HG03097 (cell line): ENCODE measurements around the gene DNAJC18.
"Not testable (repeated sequence)": the region's sequence is repeated elsewhere in the genome, so short reads cannot be mapped to it uniquely, and the experiment has no call there.

Experiments used
- ATAC-seq: cut with Tn5 transposase; IDR thresholded peaks from one replicate; pipeline ENCODE4 v1.9.1; 2021; ENCODE audit not compliant: unreplicated experiment, low FRiP score

Gene DNAJC18

DNA sequence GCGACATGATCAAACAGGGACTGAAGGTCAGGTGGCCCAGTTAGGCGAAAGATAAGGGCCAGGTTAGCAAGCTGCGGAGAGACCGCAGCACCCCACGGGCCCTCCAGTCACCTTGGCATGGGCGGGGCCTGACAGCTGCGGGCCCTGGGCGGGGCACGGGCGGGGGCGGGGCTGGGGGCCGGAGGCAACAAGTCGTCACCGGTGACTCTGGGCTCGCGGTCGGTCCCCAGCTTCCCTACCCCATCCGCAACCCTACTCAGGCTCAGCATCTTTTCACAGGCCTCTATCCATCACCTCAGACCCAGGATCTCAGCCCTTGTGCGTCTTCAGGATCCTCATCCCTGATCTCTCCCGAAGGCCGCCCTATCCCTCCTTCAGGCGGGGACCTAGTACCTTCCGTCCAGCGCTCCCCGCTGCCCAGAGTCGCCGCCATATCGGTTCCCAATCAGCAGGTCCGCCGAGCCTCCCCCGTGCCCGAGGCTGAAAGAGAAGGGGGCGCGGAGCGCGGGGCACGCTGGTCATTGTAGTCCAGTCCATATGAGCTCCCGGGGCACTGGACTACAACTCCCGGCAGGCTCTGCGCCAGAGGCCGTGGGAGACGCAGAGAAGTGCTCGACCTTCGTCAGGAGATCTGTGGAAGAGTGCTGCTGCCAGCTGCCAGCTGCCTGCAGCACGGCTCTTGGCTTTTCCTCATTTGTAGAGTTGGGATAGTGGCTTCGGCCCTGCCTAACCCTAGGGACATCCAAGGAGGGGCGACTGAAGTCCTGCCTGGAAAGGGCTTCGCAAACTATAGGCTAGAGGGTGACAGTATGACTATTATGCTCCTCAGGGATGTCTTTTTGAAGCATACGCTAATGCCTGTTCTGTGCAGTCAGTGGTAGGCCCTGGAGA is at the start of gene DNAJC18:
Gene DNAJC18, minus strand, starts transcription at position 513 of the 891 bp plus-strand sequence. Its CDS starts 80 bp downstream, at position 433.
- peak; percentile 82 for ATAC-seq

- no peak for ATAC-seq
Measured at GRCh38 chr5:139488260-139488659, 48.9 kb upstream of the DNAJC18 start.

GRCh38 chr5:139486201-139486600 is 46.9 kb upstream of the DNAJC18 start:
- ATAC-seq: no peak

GRCh38 chr5:139482890-139483208 is 43.5 kb upstream of the DNAJC18 start:
- not testable (repeated sequence) for ATAC-seq

- no peak for ATAC-seq
Measured at GRCh38 chr5:139482050-139482889, 42.9 kb upstream of the DNAJC18 start, which contains the start of gene STING1. Gene STING1, minus strand, starts transcription at chr5:139482758. Its CDS starts 1,054 bp downstream, at chr5:139481704.

DNA sequence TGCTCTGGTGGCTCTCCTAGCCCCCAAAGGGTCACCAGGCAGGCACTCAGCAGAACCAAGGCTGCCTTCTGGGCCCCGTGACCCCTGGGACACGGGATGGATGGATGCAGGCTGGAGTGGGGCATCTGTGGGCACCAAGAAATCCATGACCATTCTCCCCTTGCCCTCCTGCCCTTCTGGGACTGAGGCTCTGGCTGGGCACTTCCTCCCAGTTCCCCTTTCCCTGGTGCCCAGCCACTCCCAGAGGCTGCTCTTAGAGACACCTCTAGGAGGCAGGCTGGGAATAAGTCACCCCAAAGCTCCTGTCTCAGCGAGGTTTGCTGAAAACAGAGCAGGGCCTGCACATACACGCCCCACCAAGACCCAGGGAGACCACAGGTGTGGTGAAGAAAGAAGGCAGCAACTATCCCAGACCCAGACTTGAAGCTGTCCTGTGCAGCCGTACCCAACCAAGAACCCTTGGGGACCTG is 42.3 kb upstream of the DNAJC18 start:
- no peak for ATAC-seq

- ATAC-seq: no peak
Measured at GRCh38 chr5:139481122-139481533, 41.8 kb upstream of the DNAJC18 start.

GRCh38 chr5:139479729-139480128 is 40.4 kb upstream of the DNAJC18 start:
- ATAC-seq: not testable (repeated sequence)

GRCh38 chr5:139478657-139479423 is 39.5 kb upstream of the DNAJC18 start:
- not testable (repeated sequence) for ATAC-seq

DNA sequence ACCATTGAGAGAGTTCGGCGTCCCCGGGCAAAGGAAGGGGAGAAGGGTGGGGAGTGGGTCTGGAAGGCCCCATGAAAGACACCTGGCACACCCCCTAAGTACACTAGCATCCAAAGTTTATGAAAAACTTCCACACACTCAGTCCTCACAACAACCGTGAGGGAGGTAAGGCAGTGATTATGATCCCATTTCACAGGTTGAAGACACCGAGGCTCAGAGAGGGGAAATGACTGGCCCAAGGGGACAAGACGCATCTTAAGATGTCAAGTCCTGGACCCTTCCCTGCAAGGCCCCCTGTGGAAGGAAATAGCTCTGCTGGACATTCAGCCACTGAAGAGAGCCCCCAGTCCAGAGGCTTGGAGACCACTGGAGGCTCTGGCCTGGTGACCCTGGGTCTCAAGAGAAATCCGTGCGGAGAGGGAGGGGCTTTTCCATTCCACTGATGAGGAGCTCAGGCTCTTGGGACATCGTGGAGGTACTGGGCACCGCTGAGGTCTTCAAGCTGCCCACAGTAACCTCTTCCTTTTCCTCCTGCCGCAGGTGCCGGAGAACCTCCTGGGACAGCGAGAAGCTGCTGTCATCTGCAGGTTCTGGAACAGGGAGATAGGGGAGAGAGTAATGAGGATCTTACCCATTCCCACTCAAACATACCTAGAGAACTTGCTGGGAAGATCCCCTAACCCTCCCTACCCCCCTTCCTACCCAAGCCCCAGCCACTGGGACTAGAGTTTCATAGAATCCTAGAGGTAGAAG is 36.7 kb upstream of the DNAJC18 start:
- no peak for ATAC-seq

DNA sequence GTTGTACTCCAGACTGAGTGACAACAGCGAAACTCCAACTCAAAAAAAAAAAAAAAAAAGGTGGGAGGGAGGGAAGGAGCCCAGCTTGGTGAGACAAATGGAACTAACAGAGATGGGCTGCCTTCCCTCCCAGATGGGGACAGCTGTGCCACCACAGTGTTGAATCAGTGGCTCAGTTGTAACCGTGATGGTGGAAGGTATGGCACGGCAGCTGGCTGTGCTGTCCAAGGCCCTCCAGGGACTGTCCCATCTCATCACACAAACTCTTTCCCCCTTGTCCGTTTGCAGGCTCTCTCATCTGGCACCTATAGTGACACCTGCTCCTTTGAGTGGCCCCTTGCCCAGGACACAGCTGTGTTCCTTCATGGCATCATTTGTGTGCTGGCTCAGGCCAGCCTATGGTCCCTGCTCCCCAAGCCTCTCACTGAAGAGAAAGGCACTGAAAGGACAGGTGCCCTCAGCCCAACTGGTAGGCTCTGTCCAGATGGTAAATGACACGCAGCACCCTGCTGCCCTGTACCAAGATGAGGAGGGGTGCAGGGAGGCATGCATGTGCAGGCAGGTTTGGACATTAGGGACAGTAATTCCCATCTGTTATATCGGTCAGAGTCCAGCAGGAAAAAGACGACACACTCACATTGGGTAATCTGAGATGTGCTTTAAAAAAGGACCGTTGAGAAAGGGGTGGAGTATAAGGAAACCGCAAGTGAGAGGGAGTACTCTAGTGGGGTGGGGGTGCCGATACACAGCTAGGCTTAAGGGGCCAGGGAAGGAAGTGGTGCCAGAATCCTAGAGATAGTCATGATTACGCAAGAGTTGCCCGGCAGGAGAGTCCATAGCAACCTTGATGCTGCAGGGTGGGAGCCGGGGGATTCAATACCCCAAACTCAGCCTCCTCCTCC is 35.8 kb upstream of the DNAJC18 start:
- no peak for ATAC-seq

GRCh38 chr5:139473565-139473964 is 34.2 kb upstream of the DNAJC18 start:
- no peak for ATAC-seq

GRCh38 chr5:139473105-139473504 is 33.8 kb upstream of the DNAJC18 start:
- no peak for ATAC-seq

DNA sequence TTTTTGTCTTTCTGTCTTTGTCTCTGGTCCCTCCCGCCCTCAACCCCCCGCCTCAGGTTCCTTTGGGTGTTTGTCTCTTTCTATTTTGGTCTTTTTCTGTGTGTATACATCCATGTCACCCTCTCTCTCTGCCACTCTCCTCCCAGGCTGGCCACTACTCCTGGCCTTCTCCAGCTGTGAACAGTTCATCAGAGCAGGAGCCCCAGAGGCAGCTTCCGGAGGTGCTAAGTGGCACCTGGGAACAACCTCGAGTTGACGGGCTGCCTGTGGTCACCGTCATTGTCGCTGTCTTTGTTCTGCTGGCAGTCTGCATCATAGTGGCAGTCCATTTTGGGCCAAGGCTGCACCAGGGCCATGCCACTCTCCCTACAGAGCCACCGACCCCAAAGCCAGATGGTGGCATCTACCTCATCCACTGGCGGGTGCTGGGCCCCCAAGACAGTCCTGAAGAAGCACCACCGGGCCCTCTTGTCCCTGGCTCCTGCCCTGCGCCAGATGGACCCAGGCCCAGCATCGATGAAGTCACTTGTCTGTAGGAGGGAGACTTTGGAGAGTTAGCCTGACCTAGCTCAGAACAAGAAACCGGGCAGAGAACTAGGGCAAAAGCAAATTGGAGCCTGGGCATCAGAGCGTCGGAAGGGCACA is 33.2 kb upstream of the DNAJC18 start:
- no peak for ATAC-seq

- ATAC-seq: no peak
Measured at GRCh38 chr5:139470821-139471300, 31.5 kb upstream of the DNAJC18 start, which contains the start of gene SMIM33. Gene SMIM33, plus strand, starts transcription at chr5:139471004. Its CDS starts 118 bp downstream, at chr5:139471122.

GRCh38 chr5:139468421-139468931 is 29.2 kb upstream of the DNAJC18 start:
- no peak for ATAC-seq

GRCh38 chr5:139462586-139463276 is 23.4 kb upstream of the DNAJC18 start, which contains the start of gene ECSCR:
Gene ECSCR, minus strand, starts transcription at chr5:139462743. Its CDS starts 73 bp downstream, at chr5:139462670.
- no peak for ATAC-seq
